Spinal cord (tissue), 10 donors: Measurements from ENCODE around the gene NAA80. TPM values are rescaled to one million over a fixed set of nuclear protein-coding genes. Genes with fewer than 3 reads are reported as not detected.
"Not testable (repeated sequence)": the region's sequence is repeated elsewhere in the genome, so short reads cannot be mapped to it uniquely, and the experiment has no call there.

Source experiments
- DNase-seq, 6 donors: peaks; one replicate each; pipeline versions ENCODE4 v3.0.0 to v3.0.0-alpha.2; 2013 to 2015; ENCODE audit warnings: low spot score in 6 of 6, low read depth in 4 of 6
- H3K27ac ChIP-seq: one replicate; pipeline ENCODE4 v1.5.1; 2013; ENCODE audit warnings: low read depth, low read length, control low read depth
- H3K27me3 ChIP-seq: one replicate; pipeline ENCODE4 v1.6.1; 2013; ENCODE audit warnings: low read length; ENCODE audit not compliant: control insufficient read depth, insufficient read depth
- H3K36me3 ChIP-seq: one replicate; pipeline ENCODE4 v1.6.1; 2013; ENCODE audit warnings: low read length; ENCODE audit not compliant: control insufficient read depth, insufficient read depth
- H3K4me1 ChIP-seq: one replicate; pipeline ENCODE4 v1.6.1; 2013; ENCODE audit warnings: low read length; ENCODE audit not compliant: control insufficient read depth, insufficient read depth
- H3K4me3 ChIP-seq: one replicate; pipeline ENCODE4 v1.5.1; 2013; ENCODE audit warnings: low read depth, low read length, control low read depth
- H3K9me3 ChIP-seq: one replicate; pipeline ENCODE4 v1.6.1; 2013; ENCODE audit warnings: low read length; ENCODE audit not compliant: control insufficient read depth, insufficient read depth
- WGBS: methylation state at CpG from one replicate; pipeline ENCODE4 v1.1.5; 2013; ENCODE audit warnings: missing lambda C conversion rate; ENCODE audit not compliant: insufficient coverage; 5-methylcytosine and 5-hydroxymethylcytosine counted together
- polyA plus RNA-seq, 2 donors: library from polyadenylated mRNA; unstranded; fragments of 120-200 nt; gene quantifications; one replicate each; pipeline ENCODE4 v1.2.1, GENCODE V29; 2013; ENCODE audit not compliant: insufficient read length in 2 of 2
- total RNA-seq, 2 donors: library from RNA; depleted of rRNA in 1 of 2; stranded (reverse); fragments of 120-200 nt in 1 of 2; fragments of >200 nt in 1 of 2; gene quantifications; one replicate each; pipeline versions ENCODE4 v1.2.3 to v1.2.4, GENCODE V29; 2013 to 2014
- donor health status: healthy.

NAA80 gene
- total and polyA plus RNA-seq, 4 donors, result 4.6 to 24.4 (median 13.5) TPM

DNA sequence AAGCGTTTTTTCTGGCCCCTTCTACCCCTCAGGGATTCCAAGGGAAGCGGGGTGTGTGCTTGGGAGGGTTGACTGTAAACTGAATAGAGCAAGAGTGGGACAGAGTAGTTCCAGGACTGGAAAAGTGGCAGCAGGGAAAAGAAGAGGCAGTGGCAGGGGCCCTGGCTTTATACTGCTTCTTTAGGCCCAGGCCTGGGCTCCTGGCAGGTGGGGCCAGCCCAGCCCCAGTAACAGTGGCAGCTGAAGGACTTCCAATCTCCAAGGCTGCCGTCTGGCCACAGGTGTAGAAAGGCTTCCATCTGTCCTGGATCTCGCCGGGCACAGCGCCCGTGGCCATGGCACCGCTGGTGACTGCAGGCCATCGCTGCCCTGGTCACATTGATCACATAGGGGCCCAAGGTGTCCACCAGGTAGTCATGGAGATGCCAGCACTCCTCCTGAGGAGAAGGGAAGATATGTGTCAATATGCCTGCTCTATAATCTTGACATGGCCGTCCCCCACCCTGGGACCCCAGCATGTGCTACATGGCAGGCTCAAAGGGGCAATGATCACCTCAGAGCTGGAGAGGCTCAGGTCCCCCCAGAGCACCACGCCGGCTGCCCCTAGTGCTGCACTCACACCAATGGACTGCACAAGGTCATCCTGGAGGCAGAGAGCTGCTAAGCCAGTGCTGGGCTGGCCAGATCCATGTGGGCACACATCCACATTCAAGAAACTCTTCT lies 6.0 kb downstream of the NAA80 start:
- peaks cover 51% of the 10 kb centered on the region for H3K36me3 ChIP-seq
- H3K4me3 ChIP-seq, result no peak overlapping the region
- no peak for DNase-seq
- H3K9me3 ChIP-seq, result no peaks in the 10 kb centered on the region
- H3K27ac ChIP-seq, result peak overlapping the region; percentile 87
- H3K27me3 ChIP-seq, result no peaks in the 10 kb centered on the region
- 87% methylated on average over 12 of the region's 12 CpGs for WGBS
- peaks cover 39% of the 10 kb centered on the region for H3K4me1 ChIP-seq

DNA sequence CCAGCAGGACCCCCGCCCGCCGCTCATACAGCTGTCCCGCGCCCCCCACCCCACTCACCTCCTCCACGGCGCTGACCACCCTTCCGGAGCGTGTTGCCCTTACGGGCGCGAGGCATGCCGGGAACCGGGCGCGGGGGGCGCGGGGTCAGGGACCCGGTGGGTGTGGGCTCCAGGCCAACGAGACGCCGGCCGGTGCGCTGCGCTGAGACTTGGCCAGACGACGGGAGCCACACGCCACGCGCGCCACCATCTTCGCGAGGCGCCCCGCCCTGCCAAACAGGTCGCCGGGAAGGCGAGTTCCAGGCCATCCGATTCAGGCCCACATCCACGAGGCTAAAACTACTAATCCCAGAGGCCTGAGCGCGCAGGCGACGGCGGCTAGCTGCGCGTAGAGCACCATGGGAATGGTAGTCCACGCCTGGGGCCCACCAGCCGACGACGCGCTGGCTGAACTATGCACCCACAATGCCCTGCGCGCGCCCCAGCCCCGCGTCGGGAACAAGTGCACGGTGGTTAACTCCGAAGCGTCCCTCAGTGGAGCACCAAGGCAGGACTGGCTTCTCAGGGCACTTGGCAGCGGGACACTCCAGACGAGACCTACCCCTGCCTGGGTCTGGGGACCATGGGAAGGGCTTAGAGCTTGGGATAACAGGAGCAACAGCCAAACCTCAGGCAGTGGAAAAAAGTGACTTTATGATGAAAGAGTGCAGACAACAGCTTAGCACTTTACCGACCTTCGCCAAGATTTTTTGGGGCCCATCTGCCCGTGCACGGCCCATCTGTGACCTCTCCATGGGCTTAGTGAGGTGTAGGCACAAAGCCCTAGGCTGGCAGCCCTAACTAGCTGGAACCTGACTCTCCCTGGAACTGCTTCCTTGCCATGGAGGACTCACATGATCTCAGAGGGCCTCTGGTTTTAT lies 6.8 kb downstream of the NAA80 start, which contains the start of gene IFRD2:
IFRD2 (minus strand) TSS at position 271 of the 920 bp plus-strand sequence; CDS start at position 116, 155 bp downstream.
- H3K36me3 ChIP-seq, result peaks cover 58% of the 10 kb centered on the region
- no peaks in the 10 kb centered on the region for H3K9me3 ChIP-seq
- no peaks in the 10 kb centered on the region for H3K27me3 ChIP-seq
- peak; percentile 86 to 99 (median 94) for DNase-seq
- H3K27ac ChIP-seq, result peak within 1 kb of the TSS; percentile 87
- WGBS, result 2% methylated on average over 66 of the region's 67 CpGs
- peaks cover 31% of the 10 kb centered on the region for H3K4me1 ChIP-seq
- peak within 1 kb of the TSS; percentile 82 for H3K4me3 ChIP-seq

DNA sequence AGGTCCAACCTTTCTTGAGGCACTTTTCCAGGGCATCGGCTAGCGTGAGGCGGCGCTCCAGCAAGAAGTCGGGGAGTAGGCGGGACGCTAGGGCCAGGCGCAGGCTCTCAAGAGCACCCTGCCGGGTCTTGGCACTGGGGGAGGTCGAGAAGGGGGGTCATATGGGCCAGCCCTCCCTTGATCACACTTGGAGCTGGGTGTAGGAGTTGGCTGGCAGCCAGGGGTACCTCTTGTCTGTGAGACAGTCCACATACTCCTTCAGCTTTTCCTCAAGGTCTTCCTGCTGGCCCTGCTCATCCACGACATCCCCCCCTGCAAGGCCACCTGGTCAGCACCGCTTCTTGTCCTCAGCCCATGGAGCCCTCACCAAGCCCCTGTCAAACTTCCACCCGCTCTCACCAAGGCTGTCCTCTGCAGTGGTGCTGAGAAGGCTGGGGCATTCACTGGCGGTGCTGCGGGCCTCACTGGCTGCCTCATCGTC lies 9.0 kb downstream of the NAA80 start:
- DNase-seq, result no peak
- no peaks in the 10 kb centered on the region for H3K9me3 ChIP-seq
- H3K4me1 ChIP-seq, result peaks cover 29% of the 10 kb centered on the region
- no peak overlapping the region for H3K4me3 ChIP-seq
- H3K27me3 ChIP-seq, result no peaks in the 10 kb centered on the region
- 97% methylated on average over 6 of the region's 16 CpGs for WGBS
- peaks cover 53% of the 10 kb centered on the region for H3K36me3 ChIP-seq
- H3K27ac ChIP-seq, result no peak overlapping the region

DNA sequence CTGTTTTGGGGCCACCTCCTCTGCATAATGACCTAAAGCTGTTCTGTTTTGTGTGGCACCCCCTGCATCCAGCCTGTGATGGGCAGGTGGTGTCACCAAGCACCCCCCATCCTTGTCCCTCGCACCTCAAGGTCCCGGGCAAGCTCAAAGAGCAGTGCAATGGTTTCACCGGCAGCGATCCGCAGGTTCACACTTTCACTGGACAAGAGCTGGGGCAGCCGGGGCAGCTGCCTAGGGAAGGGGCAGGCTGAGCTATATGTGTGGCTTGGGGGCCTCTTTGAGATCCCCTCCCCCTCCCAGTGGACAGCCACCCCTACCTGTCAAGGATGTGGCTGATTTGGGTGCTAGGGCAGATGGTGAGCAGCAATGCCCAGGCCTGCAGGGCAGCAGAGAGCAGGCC lies 10.1 kb downstream of the NAA80 start:
- peaks cover 47% of the 10 kb centered on the region for H3K36me3 ChIP-seq
- H3K4me1 ChIP-seq, result peaks cover 29% of the 10 kb centered on the region
- H3K4me3 ChIP-seq, result no peak overlapping the region
- no peaks in the 10 kb centered on the region for H3K9me3 ChIP-seq
- WGBS, result 90% methylated on average over 2 of the region's 6 CpGs
- no peak for DNase-seq
- no peaks in the 10 kb centered on the region for H3K27me3 ChIP-seq
- H3K27ac ChIP-seq, result no peak overlapping the region

DNA sequence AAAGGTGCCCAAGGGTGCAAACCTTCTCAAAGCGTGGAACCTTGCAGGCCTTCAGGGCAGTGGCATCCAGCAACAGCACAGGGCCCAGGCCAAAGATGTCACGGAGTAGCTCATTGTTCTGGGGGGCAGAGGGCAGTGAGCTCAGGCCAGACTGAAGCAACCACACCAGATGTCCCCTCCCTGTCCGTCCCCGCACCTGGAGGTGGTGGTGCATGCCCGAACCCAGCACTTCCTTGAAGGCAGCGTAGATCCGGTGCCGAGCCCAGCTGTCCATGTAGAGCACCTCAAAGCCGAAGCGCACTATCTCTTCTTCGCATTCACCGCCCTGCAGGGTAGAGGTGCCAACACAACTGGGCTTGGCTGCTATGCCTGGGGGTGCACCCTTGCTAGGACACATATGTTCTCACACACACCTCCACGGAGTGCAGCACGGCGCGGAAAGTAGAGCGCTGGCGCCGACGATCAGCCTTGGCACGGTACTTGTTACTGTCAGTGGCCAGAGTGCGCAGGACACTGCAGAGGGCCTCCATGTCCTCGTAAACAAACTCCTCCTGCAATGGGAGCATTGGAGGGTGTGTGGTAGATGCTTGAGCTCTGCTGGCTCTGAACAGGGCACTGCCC lies 10.7 kb downstream of the NAA80 start:
- no peaks in the 10 kb centered on the region for H3K9me3 ChIP-seq
- 96% methylated on average over 22 of the region's 23 CpGs for WGBS
- H3K4me3 ChIP-seq, result no peak overlapping the region
- no peaks in the 10 kb centered on the region for H3K27me3 ChIP-seq
- no peak for DNase-seq
- peaks cover 47% of the 10 kb centered on the region for H3K36me3 ChIP-seq
- H3K4me1 ChIP-seq, result peaks cover 28% of the 10 kb centered on the region
- no peak overlapping the region for H3K27ac ChIP-seq

DNA sequence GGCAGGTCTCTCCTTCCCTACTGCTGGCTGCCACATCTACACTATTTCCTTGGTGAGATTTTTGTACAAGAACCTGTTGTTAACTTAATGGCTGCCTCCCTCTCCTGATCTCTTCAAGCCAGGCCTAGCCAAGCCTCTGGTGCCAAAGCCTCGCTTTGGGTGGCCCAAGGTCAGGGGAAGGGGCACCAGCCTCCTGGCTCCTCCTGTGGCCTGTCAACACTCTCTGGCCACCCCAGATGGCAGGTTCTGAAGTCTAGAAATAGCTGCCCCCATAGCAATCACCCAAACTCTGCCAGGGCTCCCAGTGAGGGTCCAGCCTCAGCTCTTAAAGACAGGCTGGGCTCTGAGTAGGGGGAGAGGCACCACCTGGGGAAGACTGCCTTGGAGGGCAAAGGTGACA lies 11.9 kb downstream of the NAA80 start:
- Histone ChIP-seq H3K27me3 (no peaks in the 10 kb centered on the region), H3K4me1 (peaks cover 17% of the 10 kb centered on the region), H3K36me3 (peaks cover 47% of the 10 kb centered on the region), H3K4me3 (no peak overlapping the region), H3K9me3 (no peaks in the 10 kb centered on the region), H3K27ac (no peak overlapping the region)
- 87% methylated on average over 1 of the region's 1 CpG for WGBS
- DNase-seq, result no peak

DNA sequence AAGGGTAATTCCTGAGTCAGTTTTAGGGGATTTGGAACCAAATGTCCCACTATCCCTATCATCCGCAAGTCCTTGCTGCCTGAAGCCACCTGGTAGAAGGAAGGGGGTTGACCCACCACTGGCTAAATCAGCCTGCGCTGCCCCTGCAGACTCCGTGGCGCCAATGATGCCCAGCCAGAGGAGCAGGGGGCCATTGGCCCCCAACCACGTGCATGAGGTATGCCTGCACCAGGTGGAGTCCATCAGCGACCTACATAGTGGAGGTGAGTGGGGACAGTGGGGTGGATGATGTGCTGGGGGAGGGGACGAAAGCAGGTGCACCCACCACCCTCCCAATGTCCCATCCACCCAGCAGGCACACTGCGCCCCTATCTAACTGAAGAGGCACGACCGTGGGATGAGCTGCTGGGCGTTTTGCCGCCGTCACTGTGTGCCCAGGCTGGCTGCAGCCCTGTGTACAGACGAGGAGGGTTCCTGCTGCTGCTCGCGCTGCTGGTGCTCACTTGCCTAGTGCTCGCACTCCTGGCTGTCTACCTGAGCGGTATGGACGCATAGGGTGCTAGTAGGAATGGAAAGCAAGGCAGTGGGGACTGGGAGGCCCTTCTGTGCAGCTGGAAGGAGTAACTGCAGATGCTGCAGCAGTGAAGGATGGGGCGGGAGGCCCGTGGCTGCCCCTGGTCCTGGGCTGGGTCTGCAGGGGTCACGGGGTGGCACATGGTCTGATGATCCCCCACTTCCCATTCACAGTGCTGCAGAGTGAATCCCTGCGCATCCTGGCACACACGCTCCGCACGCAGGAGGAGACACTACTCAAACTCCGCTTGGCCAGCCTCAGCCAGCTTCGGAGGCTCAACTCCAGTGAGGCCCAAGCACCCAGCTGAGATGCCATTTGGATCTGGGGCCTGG lies 12.6 kb downstream of the NAA80 start:
- no peaks in the 10 kb centered on the region for H3K9me3 ChIP-seq
- H3K27ac ChIP-seq, result no peak overlapping the region
- 92% methylated on average over 25 of the region's 28 CpGs for whole genome bisulfite sequencing
- peaks cover 47% of the 10 kb centered on the region for H3K36me3 ChIP-seq
- H3K27me3 ChIP-seq, result no peaks in the 10 kb centered on the region
- H3K4me1 ChIP-seq, result peaks cover 14% of the 10 kb centered on the region
- H3K4me3 ChIP-seq, result no peak overlapping the region
- no peak for DNase-seq

DNA sequence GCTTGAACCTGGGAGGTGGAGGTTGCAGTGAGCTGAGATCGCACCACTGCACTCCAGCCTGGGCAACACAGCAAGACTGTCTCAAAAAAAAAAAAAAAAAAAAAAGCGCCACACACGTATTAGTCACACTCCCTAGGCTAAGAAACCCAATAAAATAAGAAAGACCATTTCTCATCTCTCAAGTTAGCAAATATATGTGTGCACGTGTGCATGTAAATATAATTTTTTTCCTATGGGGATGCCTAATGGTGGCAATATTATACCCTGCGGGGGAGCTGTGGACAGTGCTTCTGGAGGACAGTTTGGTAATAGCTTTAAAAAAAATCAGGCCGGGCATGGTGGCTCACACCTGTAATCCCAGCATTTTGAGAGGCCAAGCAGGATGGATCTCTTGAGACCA lies 15.1 kb downstream of the NAA80 start:
- not testable (repeated sequence) for H3K9me3 ChIP-seq, H3K27ac ChIP-seq, H3K4me3 ChIP-seq, H3K27me3 ChIP-seq, DNase-seq, H3K4me1 ChIP-seq
- WGBS, result 89% methylated on average over 1 of the region's 6 CpGs
- H3K36me3 ChIP-seq, result peaks cover 30% of the 10 kb centered on the region
